HUES64 (cell line): Measurements from ENCODE around the gene SELENOW.
"Not testable (repeated sequence)": the region's sequence is repeated elsewhere in the genome, so short reads cannot be mapped to it uniquely, and the experiment has no call there.

Experiments used
- H3K27ac ChIP-seq: 2 replicates; pipeline ENCODE4 v1.7.0; 2013; ENCODE audit warnings: low read depth, low read length, inconsistent platforms
- H3K27me3 ChIP-seq: 2 replicates; pipeline ENCODE4 v1.6.1; 2013; ENCODE audit warnings: mild to moderate bottlenecking, low read length; ENCODE audit not compliant: insufficient read depth
- H3K36me3 ChIP-seq: 2 replicates; pipeline ENCODE4 v1.6.1; 2013; ENCODE audit warnings: mild to moderate bottlenecking, low read length; ENCODE audit not compliant: insufficient read depth
- H3K4me1 ChIP-seq: 2 replicates; pipeline ENCODE4 v1.6.1; 2013; ENCODE audit warnings: mild to moderate bottlenecking, low read length, moderate library complexity; ENCODE audit not compliant: insufficient read depth
- H3K4me3 ChIP-seq: 2 replicates; pipeline ENCODE4 v1.5.1; 2013; ENCODE audit warnings: mild to moderate bottlenecking, low read length, moderate library complexity
- H3K9ac ChIP-seq: 2 replicates; pipeline ENCODE4 v1.6.1; 2013; ENCODE audit warnings: mild to moderate bottlenecking, low read depth, low read length
- H3K9me3 ChIP-seq: 2 replicates; pipeline ENCODE4 v1.6.1; 2013; ENCODE audit warnings: low read depth, low read length; ENCODE audit not compliant: insufficient read depth
- WGBS: fragments of 150-250, 120-280 bp; methylation state at CpG from one replicate; pipeline ENCODE4 v1.1.7; 2013; ENCODE audit warnings: missing lambda C conversion rate; 5-methylcytosine and 5-hydroxymethylcytosine counted together

SELENOW gene

GRCh38 chr19:47758443-47758804 is 20.1 kb upstream of the SELENOW start:
- no peaks in the 10 kb centered on the region for H3K9me3 ChIP-seq
- no peak overlapping the region for H3K4me3 ChIP-seq
- H3K27me3 ChIP-seq, result no peaks in the 10 kb centered on the region
- peaks cover 55% of the 10 kb centered on the region for H3K36me3 ChIP-seq
- H3K27ac ChIP-seq, result no peak overlapping the region
- H3K9ac ChIP-seq, result no peak overlapping the region
- 96% methylated on average over 5 of the region's 5 CpGs for WGBS
- H3K4me1 ChIP-seq, result no peaks in the 10 kb centered on the region

- no peak overlapping the region for H3K4me3 ChIP-seq
- H3K27me3 ChIP-seq, result no peaks in the 10 kb centered on the region
- H3K9ac ChIP-seq, result no peak overlapping the region
- 78% methylated on average over 5 of the region's 5 CpGs for WGBS
- H3K27ac ChIP-seq, result no peak overlapping the region
- peaks cover 37% of the 10 kb centered on the region for H3K36me3 ChIP-seq
- no peaks in the 10 kb centered on the region for H3K4me1 ChIP-seq
- H3K9me3 ChIP-seq, result no peaks in the 10 kb centered on the region
Measured at GRCh38 chr19:47760632-47760999, 17.9 kb upstream of the SELENOW start.

GRCh38 chr19:47761566-47761965 is 16.9 kb upstream of the SELENOW start:
- Histone ChIP-seq H3K9me3 (no peaks in the 10 kb centered on the region), H3K36me3 (peaks cover 27% of the 10 kb centered on the region), H3K27ac (no peak overlapping the region), H3K27me3 (no peaks in the 10 kb centered on the region), H3K9ac (no peak overlapping the region), H3K4me1 (no peaks in the 10 kb centered on the region), H3K4me3 (no peak overlapping the region)
- WGBS, result 71% methylated on average over 5 of the region's 5 CpGs

- Histone ChIP-seq H3K4me3 (no peak overlapping the region), H3K27ac (no peak overlapping the region), H3K9ac (no peak overlapping the region), H3K4me1 (no peaks in the 10 kb centered on the region), H3K9me3 (no peaks in the 10 kb centered on the region), H3K36me3 (peaks cover 21% of the 10 kb centered on the region), H3K27me3 (no peaks in the 10 kb centered on the region)
- WGBS, result 64% methylated on average over 3 of the region's 3 CpGs
Measured at GRCh38 chr19:47762151-47762550, 16.4 kb upstream of the SELENOW start.

- 88% methylated on average over 18 of the region's 18 CpGs for WGBS
- H3K4me3 ChIP-seq, result no peak overlapping the region
- no peak overlapping the region for H3K27ac ChIP-seq
- peaks cover 15% of the 10 kb centered on the region for H3K36me3 ChIP-seq
- no peaks in the 10 kb centered on the region for H3K4me1 ChIP-seq
- no peak overlapping the region for H3K9ac ChIP-seq
- H3K9me3 ChIP-seq, result no peaks in the 10 kb centered on the region
- H3K27me3 ChIP-seq, result no peaks in the 10 kb centered on the region
Measured at GRCh38 chr19:47762615-47763308, 15.7 kb upstream of the SELENOW start.

GRCh38 chr19:47764705-47765104 is 13.8 kb upstream of the SELENOW start:
- WGBS, result 81% methylated on average over 3 of the region's 3 CpGs
- not testable (repeated sequence) for H3K9me3 ChIP-seq, H3K36me3 ChIP-seq, H3K9ac ChIP-seq, H3K27me3 ChIP-seq, H3K27ac ChIP-seq, H3K4me3 ChIP-seq, H3K4me1 ChIP-seq

- no peak overlapping the region for H3K27ac ChIP-seq
- no peak overlapping the region for H3K4me3 ChIP-seq
- no peaks in the 10 kb centered on the region for H3K27me3 ChIP-seq
- 32% methylated on average over 19 of the region's 19 CpGs for WGBS
- H3K4me1 ChIP-seq, result peaks cover 9% of the 10 kb centered on the region
- no peak overlapping the region for H3K9ac ChIP-seq
- no peaks in the 10 kb centered on the region for H3K36me3 ChIP-seq
- H3K9me3 ChIP-seq, result no peaks in the 10 kb centered on the region
Measured at GRCh38 chr19:47765523-47766358, 12.8 kb upstream of the SELENOW start.

GRCh38 chr19:47766359-47766620 is 12.2 kb upstream of the SELENOW start:
- H3K4me1 ChIP-seq, result peaks cover 10% of the 10 kb centered on the region
- 89% methylated on average over 7 of the region's 7 CpGs for WGBS
- H3K4me3 ChIP-seq, result no peak overlapping the region
- no peak overlapping the region for H3K9ac ChIP-seq
- no peak overlapping the region for H3K27ac ChIP-seq
- no peaks in the 10 kb centered on the region for H3K27me3 ChIP-seq
- H3K36me3 ChIP-seq, result no peaks in the 10 kb centered on the region
- H3K9me3 ChIP-seq, result no peaks in the 10 kb centered on the region

GRCh38 chr19:47766670-47767069 is 11.8 kb upstream of the SELENOW start:
- Histone ChIP-seq H3K9me3 (no peaks in the 10 kb centered on the region), H3K4me1 (peaks cover 10% of the 10 kb centered on the region), H3K27me3 (no peaks in the 10 kb centered on the region), H3K36me3 (no peaks in the 10 kb centered on the region), H3K4me3 (no peak overlapping the region), H3K9ac (no peak overlapping the region), H3K27ac (no peak overlapping the region)
- WGBS, result 87% methylated on average over 7 of the region's 7 CpGs

- peaks cover 10% of the 10 kb centered on the region for H3K4me1 ChIP-seq
- no peak overlapping the region for H3K27ac ChIP-seq
- WGBS, result 0% methylated on average over 1 of the region's 2 CpGs
- H3K9me3 ChIP-seq, result no peaks in the 10 kb centered on the region
- H3K27me3 ChIP-seq, result no peaks in the 10 kb centered on the region
- no peak overlapping the region for H3K9ac ChIP-seq
- H3K4me3 ChIP-seq, result no peak overlapping the region
- H3K36me3 ChIP-seq, result no peaks in the 10 kb centered on the region
Measured at GRCh38 chr19:47767349-47767748, 11.2 kb upstream of the SELENOW start.

GRCh38 chr19:47768604-47769003 is 9.9 kb upstream of the SELENOW start:
- no peaks in the 10 kb centered on the region for H3K9me3 ChIP-seq
- H3K27me3 ChIP-seq, result no peaks in the 10 kb centered on the region
- no peaks in the 10 kb centered on the region for H3K36me3 ChIP-seq
- peaks cover 10% of the 10 kb centered on the region for H3K4me1 ChIP-seq
- WGBS, result 81% methylated on average over 2 of the region's 2 CpGs
- H3K9ac ChIP-seq, result no peak overlapping the region
- H3K4me3 ChIP-seq, result no peak overlapping the region
- H3K27ac ChIP-seq, result no peak overlapping the region
